ENCODE measurements around the gene POLR2H. TPM values are rescaled to one million over a fixed set of nuclear protein-coding genes. Genes with fewer than 3 reads are reported as not detected.
A peak's percentile ranks its signal among the peaks of the same experiment; 100 is the strongest.

POLR2H gene
- total RNA-seq, 1 donor from 2014 or later = 155 TPM

- H3K4me3 Mint-ChIP-seq (ENCODE audit: low read depth) = no peak overlapping the region
- H3K36me3 Mint-ChIP-seq (ENCODE audit: low read depth) = peaks cover 97% of the 10 kb centered on the region
- peak overlapping the region; percentile 59 for H3K27ac Mint-ChIP-seq
Observed at GRCh38 chr3:184325715-184326369, 35.7 kb upstream of the POLR2H start.

GRCh38 chr3:184327171-184327570, 34.3 kb upstream of the POLR2H start:
- H3K36me3 Mint-ChIP-seq (ENCODE audit: low read depth) = peaks cover 97% of the 10 kb centered on the region
- DNase-seq (ENCODE audit: low spot score) = no peak
- H3K4me3 Mint-ChIP-seq (ENCODE audit: low read depth) = no peak overlapping the region
- H3K27ac Mint-ChIP-seq = no peak overlapping the region
- intact Hi-C loops (cut with micrococcal nuclease) = no loop called here
- peaks cover 17% of the 10 kb centered on the region for H3K4me1 Mint-ChIP-seq (ENCODE audit: low read depth)
- no peaks in the 10 kb centered on the region for H3K9me3 Mint-ChIP-seq
- H3K27me3 Mint-ChIP-seq (ENCODE audit: low read depth) = no peaks in the 10 kb centered on the region

More at GRCh38 chr3:184325715-184326369, 35.7 kb upstream of the POLR2H start:
- intact Hi-C loops (cut with micrococcal nuclease) = no loop called here
- DNase-seq (ENCODE audit: low spot score) = no peak
- Mint-ChIP-seq H3K9me3 (no peaks in the 10 kb centered on the region), H3K4me1 (ENCODE audit: low read depth) (peaks cover 17% of the 10 kb centered on the region), H3K27me3 (ENCODE audit: low read depth) (no peaks in the 10 kb centered on the region)

- Mint-ChIP-seq H3K9me3 (no peaks in the 10 kb centered on the region), H3K36me3 (ENCODE audit: low read depth) (peaks cover 97% of the 10 kb centered on the region), H3K4me3 (ENCODE audit: low read depth) (no peak overlapping the region), H3K4me1 (ENCODE audit: low read depth) (peaks cover 31% of the 10 kb centered on the region), H3K27ac (no peak overlapping the region), H3K27me3 (ENCODE audit: low read depth) (no peaks in the 10 kb centered on the region)
- intact Hi-C loops (cut with micrococcal nuclease) = no loop called here
- DNase-seq (ENCODE audit: low spot score) = no peak
Observed at GRCh38 chr3:184328516-184328915, 33.0 kb upstream of the POLR2H start.

GRCh38 chr3:184332370-184333090, 29.0 kb upstream of the POLR2H start:
- peak overlapping the region; percentile 95 for H3K27ac Mint-ChIP-seq
- no peaks in the 10 kb centered on the region for H3K27me3 Mint-ChIP-seq (ENCODE audit: low read depth)
- H3K4me1 Mint-ChIP-seq (ENCODE audit: low read depth) = peaks cover 49% of the 10 kb centered on the region
- peaks cover 74% of the 10 kb centered on the region for H3K36me3 Mint-ChIP-seq (ENCODE audit: low read depth)
- DNase-seq (ENCODE audit: low spot score) = no peak
- intact Hi-C loops (cut with micrococcal nuclease) = no loop called here
- H3K9me3 Mint-ChIP-seq = no peaks in the 10 kb centered on the region
- no peak overlapping the region for H3K4me3 Mint-ChIP-seq (ENCODE audit: low read depth)

GRCh38 chr3:184333190-184333589, 28.3 kb upstream of the POLR2H start:
- Mint-ChIP-seq H3K27me3 (ENCODE audit: low read depth) (no peaks in the 10 kb centered on the region), H3K4me1 (ENCODE audit: low read depth) (peaks cover 54% of the 10 kb centered on the region), H3K9me3 (no peaks in the 10 kb centered on the region), H3K27ac (peak overlapping the region; percentile 95), H3K4me3 (ENCODE audit: low read depth) (no peak overlapping the region), H3K36me3 (ENCODE audit: low read depth) (peaks cover 69% of the 10 kb centered on the region)
- intact Hi-C loops (cut with micrococcal nuclease) = no loop called here
- DNase-seq (ENCODE audit: low spot score) = no peak

- no peaks in the 10 kb centered on the region for H3K27me3 Mint-ChIP-seq (ENCODE audit: low read depth)
- H3K27ac Mint-ChIP-seq = peak overlapping the region; percentile 95
- peaks cover 64% of the 10 kb centered on the region for H3K36me3 Mint-ChIP-seq (ENCODE audit: low read depth)
- no peaks in the 10 kb centered on the region for H3K9me3 Mint-ChIP-seq
- peaks cover 53% of the 10 kb centered on the region for H3K4me1 Mint-ChIP-seq (ENCODE audit: low read depth)
- DNase-seq (ENCODE audit: low spot score) = no peak
- H3K4me3 Mint-ChIP-seq (ENCODE audit: low read depth) = peak overlapping the region; percentile 17
- intact Hi-C loops (cut with micrococcal nuclease) = loop anchor here (1.0 to 2.0 kb wide), 3 partner anchors 19 to 35 kb away; partner anchors contain the start of genes EIF4G1 and PSMD2
Observed at GRCh38 chr3:184333700-184334099, 27.8 kb upstream of the POLR2H start.

GRCh38 chr3:184334470-184335158, 26.9 kb upstream of the POLR2H start:
- intact Hi-C loops (cut with micrococcal nuclease) = loop anchor here (1.0 to 2.0 kb wide), 3 partner anchors 20 to 36 kb away; partner anchors contain the start of genes EIF4G1 and PSMD2
- peak; percentile 42 for DNase-seq (ENCODE audit: low spot score)
- peak overlapping the region; percentile 95 for H3K27ac Mint-ChIP-seq
- peaks cover 55% of the 10 kb centered on the region for H3K36me3 Mint-ChIP-seq (ENCODE audit: low read depth)
- H3K4me3 Mint-ChIP-seq (ENCODE audit: low read depth) = peak overlapping the region; percentile 65
- H3K4me1 Mint-ChIP-seq (ENCODE audit: low read depth) = peaks cover 50% of the 10 kb centered on the region
- H3K27me3 Mint-ChIP-seq (ENCODE audit: low read depth) = no peaks in the 10 kb centered on the region
- H3K9me3 Mint-ChIP-seq = no peaks in the 10 kb centered on the region

- H3K27me3 Mint-ChIP-seq (ENCODE audit: low read depth) = no peaks in the 10 kb centered on the region
- peaks cover 50% of the 10 kb centered on the region for H3K4me1 Mint-ChIP-seq (ENCODE audit: low read depth)
- no peak for DNase-seq (ENCODE audit: low spot score)
- H3K9me3 Mint-ChIP-seq = no peaks in the 10 kb centered on the region
- peak overlapping the region; percentile 86 for H3K27ac Mint-ChIP-seq
- intact Hi-C loops (cut with micrococcal nuclease) = loop anchor here (2.0 kb wide), 2 partner anchors 20 to 36 kb away; partner anchors contain the start of genes EIF4G1 and PSMD2
- H3K4me3 Mint-ChIP-seq (ENCODE audit: low read depth) = peak overlapping the region; percentile 64
- H3K36me3 Mint-ChIP-seq (ENCODE audit: low read depth) = peaks cover 50% of the 10 kb centered on the region
Observed at GRCh38 chr3:184335291-184335660, 26.2 kb upstream of the POLR2H start.

- H3K9me3 Mint-ChIP-seq = no peaks in the 10 kb centered on the region
- intact Hi-C loops (cut with micrococcal nuclease) = loop anchor here (2.0 kb wide), 2 partner anchors 21 to 37 kb away; partner anchors contain the start of genes EIF4G1 and PSMD2
- H3K27me3 Mint-ChIP-seq (ENCODE audit: low read depth) = no peaks in the 10 kb centered on the region
- DNase-seq (ENCODE audit: low spot score) = peak; percentile 81
- H3K27ac Mint-ChIP-seq = peak overlapping the region; percentile 87
- peak overlapping the region; percentile 88 for H3K4me3 Mint-ChIP-seq (ENCODE audit: low read depth)
- H3K36me3 Mint-ChIP-seq (ENCODE audit: low read depth) = peaks cover 45% of the 10 kb centered on the region
- H3K4me1 Mint-ChIP-seq (ENCODE audit: low read depth) = peaks cover 54% of the 10 kb centered on the region
Observed at GRCh38 chr3:184335661-184336546, 25.6 kb upstream of the POLR2H start.

GRCh38 chr3:184336547-184337398, 24.7 kb upstream of the POLR2H start:
- Mint-ChIP-seq H3K36me3 (ENCODE audit: low read depth) (peaks cover 36% of the 10 kb centered on the region), H3K27me3 (ENCODE audit: low read depth) (no peaks in the 10 kb centered on the region), H3K27ac (peak overlapping the region; percentile 87), H3K9me3 (no peaks in the 10 kb centered on the region), H3K4me3 (ENCODE audit: low read depth) (peak overlapping the region; percentile 88), H3K4me1 (ENCODE audit: low read depth) (peaks cover 54% of the 10 kb centered on the region)
- intact Hi-C loops (cut with micrococcal nuclease) = no loop called here
- DNase-seq (ENCODE audit: low spot score) = no peak

- H3K4me1 Mint-ChIP-seq (ENCODE audit: low read depth) = peaks cover 51% of the 10 kb centered on the region
Observed at GRCh38 chr3:184337399-184337714, 24.2 kb upstream of the POLR2H start, which contains the start of gene FAM131A. Gene FAM131A, plus strand, starts transcription at chr3:184337600. Its CDS starts 31 bp downstream, at chr3:184337631.

More at GRCh38 chr3:184337399-184337714, 24.2 kb upstream of the POLR2H start, which contains the start of gene FAM131A:
- Mint-ChIP-seq H3K27me3 (ENCODE audit: low read depth) (no peaks in the 10 kb centered on the region), H3K4me3 (ENCODE audit: low read depth) (peak within 1 kb of the TSS; percentile 88), H3K9me3 (no peaks in the 10 kb centered on the region), H3K36me3 (ENCODE audit: low read depth) (peaks cover 30% of the 10 kb centered on the region), H3K27ac (peak within 1 kb of the TSS; percentile 87)
- no peak for DNase-seq (ENCODE audit: low spot score)
- intact Hi-C loops (cut with micrococcal nuclease) = no loop called here

All from activated T-helper 2 cell treated with anti-CD3 and anti-CD28 coated beads, Interferon-gamma antibody, Interleukin-2, Interleukin-4, amounts not matched to agents 10 μg/mL and 5 μg/mL and 100 μg/mL, durations not matched to agents 14 hours and 24 hours and 36 hours (primary cell).